PC-9 (cell line): ENCODE measurements around the gene RAB8A. TPM values are rescaled to one million over a fixed set of nuclear protein-coding genes. Genes with fewer than 3 reads are reported as not detected.
"Not testable (repeated sequence)": the region's sequence is repeated elsewhere in the genome, so short reads cannot be mapped to it uniquely, and the experiment has no call there.

ENCODE experiments used
- BruUV-seq: library from RNA; stranded (reverse); fragments of 400-500 nt; replicated peaks from 2 replicates; lab custom pipeline; 2021; lab: Mats Ljungman, UMichigan
- CTCF ChIA-PET: fragments of 300-600 bp; sonication (Branson Sonifier 250); formaldehyde crosslinking; loops from one replicate; lab custom pipeline; 2022; ENCODE audit warnings: antibody characterized with exemption; lab: Charles Lee
- POLR2A ChIA-PET: fragments of 300-600 bp; sonication (Branson Sonifier 250); formaldehyde crosslinking; loops from one replicate; lab custom pipeline; 2022; ENCODE audit warnings: antibody characterized with exemption; ENCODE audit not compliant: unreplicated experiment; lab: Charles Lee
- DNase-seq, 2 experiments: peaks; one replicate each; pipeline versions ENCODE4 v3.0.0 to v3.0.0-alpha.2; 2015 to 2022; ENCODE audit warnings: mixed read lengths in 1 of 2
- H2AFZ ChIP-seq: fragments of 200-600 bp; sonication (generic); 2 replicates; pipeline ENCODE4 v1.8.1; 2017; ENCODE audit warnings: antibody characterized with exemption
- H3F3A ChIP-seq: fragments of 200-600 bp; sonication (generic); 2 replicates; pipeline ENCODE4 v1.8.1; 2017; ENCODE audit warnings: antibody characterized with exemption, mild to moderate bottlenecking, low read depth; ENCODE audit not compliant: insufficient read depth
- H3K27ac ChIP-seq: fragments of 200-600 bp; sonication (generic); 2 replicates; pipeline ENCODE4 v1.6.1; 2016; ENCODE audit warnings: mixed run types
- H3K27me3 ChIP-seq: fragments of 200-600 bp; sonication (generic); 2 replicates; pipeline ENCODE4 v1.6.1; 2016; ENCODE audit warnings: low read depth, mixed run types; ENCODE audit not compliant: insufficient read depth
- H3K36me3 ChIP-seq: fragments of 200-600 bp; sonication (generic); 2 replicates; pipeline ENCODE4 v1.6.1; 2016; ENCODE audit warnings: low read depth, mixed run types
- H3K4me1 ChIP-seq: fragments of 200-600 bp; sonication (generic); replicated peaks from 2 replicates; pipeline ENCODE4 v1.6.1; 2016; ENCODE audit warnings: mixed run types; ENCODE audit not compliant: insufficient read depth
- H3K4me2 ChIP-seq: fragments of 200-600 bp; sonication (generic); 2 replicates; pipeline ENCODE4 v1.6.1; 2017; ENCODE audit warnings: mixed run types
- H3K4me3 ChIP-seq: fragments of 200-600 bp; sonication (generic); 2 replicates; pipeline ENCODE4 v1.6.1; 2016; ENCODE audit warnings: mixed run types
- H3K79me2 ChIP-seq: fragments of 200-600 bp; sonication (generic); 2 replicates; pipeline ENCODE4 v1.6.1; 2017; ENCODE audit warnings: low read depth, mixed run types
- H3K9me2 ChIP-seq: fragments of 200-600 bp; sonication (generic); 2 replicates; pipeline ENCODE4 v1.8.1; 2017; ENCODE audit warnings: mild to moderate bottlenecking; ENCODE audit not compliant: insufficient read depth
- H3K9me3 ChIP-seq: fragments of 200-600 bp; sonication (generic); 2 replicates; pipeline ENCODE4 v1.8.1; 2016; ENCODE audit warnings: low read depth; ENCODE audit not compliant: insufficient read depth
- H4K20me1 ChIP-seq: fragments of 200-600 bp; sonication (generic); 2 replicates; pipeline ENCODE4 v1.8.1; 2017; ENCODE audit not compliant: insufficient read depth
- CTCF ChIP-seq: fragments of 200-600 bp; sonication (generic); conservative IDR thresholded peaks from 2 replicates; pipeline ENCODE4 v1.6.1; 2017; ENCODE audit warnings: mixed run types, antibody characterized with exemption, mild to moderate bottlenecking, moderate library complexity
- EZH2 ChIP-seq: fragments of 200-600 bp; sonication (generic); IDR thresholded peaks from 2 replicates; pipeline ENCODE4 v1.8.0; 2017; ENCODE audit warnings: antibody characterized with exemption, low read depth
- intact Hi-C: fragments of 100-400 bp; cut with micrococcal nuclease; formaldehyde crosslinking; loops from one replicate; pipeline ENCODE4 v1.10.0; 2022; ENCODE audit not compliant: unreplicated experiment
- total RNA-seq: library from RNA; stranded (reverse); gene quantifications from 2 replicates; pipeline ENCODE4 v1.2.3, GENCODE V29; 2021

Gene RAB8A
- total RNA-seq, 1 experiment from 2014 or later = 104 TPM

- no peak overlapping the region for H3K4me2 ChIP-seq
- TF ChIP-seq CTCF = no peak
- TF ChIP-seq EZH2 = no peak
- H3K79me2 ChIP-seq = no peaks in the 10 kb centered on the region
- H3K4me3 ChIP-seq = no peak overlapping the region
- BruUV-seq = no TSS peak
- H3F3A ChIP-seq = peaks cover 27% of the 10 kb centered on the region; the same call in 1 of the 2 replicates
- no peaks in the 10 kb centered on the region for H3K36me3 ChIP-seq
- H3K4me1 ChIP-seq = peaks cover 33% of the 10 kb centered on the region
- DNase-seq = no peak
- POLR2A ChIA-PET = interaction anchor here (0.6 kb wide), 1 partner anchor 70 kb away, joined by 3 read pairs; no protein-coding TSS in a partner anchor
- H3K27ac ChIP-seq = no peak overlapping the region
- CTCF ChIA-PET = no interaction called here
- intact Hi-C loops = no loop called here
- no peak overlapping the region for H2AFZ ChIP-seq
- no peaks in the 10 kb centered on the region for H4K20me1 ChIP-seq
- H3K9me2 ChIP-seq = no peaks in the 10 kb centered on the region
- H3K27me3 ChIP-seq = no peaks in the 10 kb centered on the region
- H3K9me3 ChIP-seq = no peaks in the 10 kb centered on the region
Measured at GRCh38 chr19:16170134-16170533, 58.4 kb downstream of the RAB8A start.

GRCh38 chr19:16175954-16176353, 64.3 kb downstream of the RAB8A start:
- intact Hi-C loops = no loop called here
- H3K4me2 ChIP-seq = no peak overlapping the region
- H3K4me1 ChIP-seq = peaks cover 33% of the 10 kb centered on the region
- no peaks in the 10 kb centered on the region for H3K9me2 ChIP-seq
- no peaks in the 10 kb centered on the region for H3K27me3 ChIP-seq
- no peaks in the 10 kb centered on the region for H4K20me1 ChIP-seq
- TF ChIP-seq CTCF = no peak
- TF ChIP-seq EZH2 = no peak
- BruUV-seq = no TSS peak
- CTCF ChIA-PET = no interaction called here
- no peak overlapping the region for H3K27ac ChIP-seq
- POLR2A ChIA-PET = no interaction called here
- H3K4me3 ChIP-seq = no peak overlapping the region
- no peaks in the 10 kb centered on the region for H3K79me2 ChIP-seq
- H3K36me3 ChIP-seq = no peaks in the 10 kb centered on the region
- H3K9me3 ChIP-seq = no peaks in the 10 kb centered on the region
- H3F3A ChIP-seq = peaks cover 29% of the 10 kb centered on the region; the same call in 1 of the 2 replicates
- no peak overlapping the region for H2AFZ ChIP-seq
- DNase-seq = peak in 1 of 2 experiments; percentile 29

- peaks cover 18% of the 10 kb centered on the region for H3K4me1 ChIP-seq
- DNase-seq, H3K27me3 ChIP-seq, H3K9me3 ChIP-seq, H3K36me3 ChIP-seq, H3K79me2 ChIP-seq, POLR2A ChIA-PET, intact Hi-C loops, H3K4me3 ChIP-seq, H2AFZ ChIP-seq, H3K9me2 ChIP-seq, H4K20me1 ChIP-seq, H3K4me2 ChIP-seq, H3K27ac ChIP-seq, CTCF ChIA-PET, BruUV-seq: not testable (repeated sequence)
- peaks cover 28% of the 10 kb centered on the region for H3F3A ChIP-seq
Measured at GRCh38 chr19:16178866-16179265, 67.2 kb downstream of the RAB8A start.
